HG02884 (cell line): ENCODE data around the gene C1orf21.

Source experiments
- ATAC-seq: cut with Tn5 transposase; IDR thresholded peaks from one replicate; pipeline ENCODE4 v1.9.1; 2021; ENCODE audit warnings: mild to moderate bottlenecking, moderate library complexity; ENCODE audit not compliant: unreplicated experiment

Gene C1orf21

GRCh38 chr1:184442260-184442659 lies 55.4 kb downstream of the C1orf21 start:
- no peak for ATAC-seq

DNA sequence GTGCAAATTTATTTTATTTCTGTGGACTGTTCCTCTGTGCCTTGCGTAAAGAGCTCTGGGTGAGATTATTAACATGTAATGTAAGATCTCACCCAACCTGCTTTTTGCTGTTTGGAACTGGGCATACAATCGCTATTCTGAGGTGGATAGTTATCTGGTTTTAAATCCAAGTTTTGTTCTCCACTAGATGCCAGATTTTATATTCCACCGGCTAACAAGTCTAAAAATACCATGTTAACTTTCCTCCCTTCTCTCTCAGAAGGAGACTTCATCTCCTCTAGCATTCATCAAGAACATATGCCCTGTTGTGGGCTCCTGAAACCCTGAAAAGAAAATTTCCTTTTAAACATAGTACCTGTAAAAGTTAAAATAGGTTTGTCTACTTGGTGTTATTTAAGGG lies 56.4 kb downstream of the C1orf21 start:
- no peak for ATAC-seq

DNA sequence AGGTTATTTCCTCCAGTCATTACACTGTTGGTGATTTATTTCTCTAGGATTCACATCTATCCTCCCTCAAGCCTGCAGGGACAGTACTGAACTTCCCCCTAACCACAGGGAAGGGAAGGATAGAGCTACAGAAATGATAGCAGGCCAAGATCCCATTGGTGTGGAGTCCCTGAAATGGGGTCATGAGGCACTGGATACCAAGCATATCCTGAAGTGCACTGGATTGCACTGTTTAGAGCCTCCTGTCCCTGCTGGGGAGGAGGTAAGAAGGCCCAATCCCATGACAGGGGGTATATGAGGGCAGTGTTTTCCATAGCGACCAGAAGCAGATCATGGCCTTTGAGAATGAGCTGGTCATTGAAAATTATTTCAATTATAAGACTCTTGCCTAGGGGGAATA lies 56.8 kb downstream of the C1orf21 start:
- no peak for ATAC-seq

- no peak for ATAC-seq
Observed at GRCh38 chr1:184445997-184446396, 59.2 kb downstream of the C1orf21 start.

DNA sequence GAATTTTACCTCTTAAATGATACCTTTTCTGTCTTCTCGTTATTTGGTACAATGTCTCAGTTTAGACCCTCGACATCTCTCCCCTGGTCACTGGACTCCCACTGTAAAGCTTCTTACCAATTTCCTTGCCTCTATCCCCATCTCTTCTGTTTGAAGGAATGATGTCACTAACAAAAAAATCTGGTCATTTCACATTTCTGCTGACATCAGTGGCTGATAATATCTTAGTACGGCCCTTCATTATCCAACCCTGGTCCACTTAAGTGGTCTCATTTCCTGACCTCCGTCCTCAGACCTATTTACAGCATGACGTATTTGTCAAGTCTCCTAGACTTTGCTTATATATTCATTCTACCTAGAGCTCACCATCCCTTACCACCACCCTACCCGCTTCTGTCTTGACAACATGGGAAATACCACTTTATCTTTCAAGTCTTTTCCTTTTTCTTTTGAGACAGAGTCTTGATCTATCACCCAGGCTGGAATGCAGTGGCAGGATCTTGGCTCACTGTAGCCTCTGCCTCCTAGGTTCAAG lies 60.9 kb downstream of the C1orf21 start:
- no peak for ATAC-seq

- ATAC-seq, result no peak
Observed at GRCh38 chr1:184449916-184450315, 63.1 kb downstream of the C1orf21 start.

DNA sequence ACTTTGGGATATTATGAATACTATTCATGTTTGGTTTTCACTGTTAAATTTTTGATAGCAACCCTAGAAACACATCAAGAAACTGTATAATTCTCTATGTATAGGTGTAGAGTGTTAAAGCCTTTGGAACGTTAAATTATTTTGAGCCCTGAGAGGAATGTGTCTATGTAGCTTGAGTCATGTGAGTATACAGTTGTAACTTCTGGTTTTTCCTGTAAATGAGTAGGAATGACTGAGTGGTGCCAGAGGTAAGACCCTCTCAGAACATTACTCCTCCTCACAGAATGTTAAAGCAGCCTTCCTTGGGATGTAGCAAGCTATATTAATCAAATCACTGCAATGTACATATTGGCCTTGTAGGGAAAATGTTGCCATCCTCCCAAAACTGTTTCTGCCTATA lies 69.0 kb downstream of the C1orf21 start:
- ATAC-seq, result no peak

DNA sequence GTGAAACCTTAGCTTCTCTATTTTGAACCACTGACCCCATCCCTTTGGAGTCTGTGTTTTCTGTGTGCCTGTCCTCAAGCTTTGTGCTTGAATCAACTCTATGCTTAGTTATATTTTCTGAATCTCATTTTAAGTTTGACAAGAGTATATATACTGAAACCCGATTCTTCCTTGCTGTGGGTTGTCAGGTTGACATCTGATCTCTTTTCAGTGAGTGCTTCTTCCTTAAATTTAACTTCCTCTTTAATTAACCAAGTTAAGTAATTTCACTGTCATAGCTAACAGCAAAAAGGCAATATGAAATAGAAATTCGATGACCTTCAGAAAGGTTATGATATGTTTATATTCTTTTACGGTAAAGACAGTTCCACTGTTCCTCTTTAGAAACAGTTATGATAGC lies 69.4 kb downstream of the C1orf21 start:
- ATAC-seq, result no peak

GRCh38 chr1:184457500-184457899 lies 70.7 kb downstream of the C1orf21 start:
- no peak for ATAC-seq

- ATAC-seq, result no peak
Observed at GRCh38 chr1:184461321-184461720, 74.5 kb downstream of the C1orf21 start.

DNA sequence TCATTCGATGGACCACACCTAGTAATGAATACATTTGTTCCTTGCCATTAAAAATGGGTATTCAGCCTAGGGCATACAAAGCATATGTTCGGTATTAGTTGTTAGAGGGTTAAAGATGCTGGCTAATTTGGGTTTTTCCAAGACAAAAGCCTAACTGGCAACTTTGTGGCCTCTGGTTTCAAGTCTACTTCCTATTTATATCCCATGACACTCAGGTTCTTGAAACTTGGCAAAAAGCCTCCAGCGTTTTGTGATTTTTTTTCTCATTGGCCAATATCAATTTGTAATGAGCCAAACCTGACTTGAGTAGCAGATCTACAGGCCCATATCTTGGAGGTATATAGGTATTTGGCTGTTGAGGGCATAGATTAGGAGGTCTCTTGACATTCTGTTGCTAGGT lies 75.3 kb downstream of the C1orf21 start:
- no peak for ATAC-seq

GRCh38 chr1:184462990-184463389 lies 76.2 kb downstream of the C1orf21 start:
- no peak for ATAC-seq

DNA sequence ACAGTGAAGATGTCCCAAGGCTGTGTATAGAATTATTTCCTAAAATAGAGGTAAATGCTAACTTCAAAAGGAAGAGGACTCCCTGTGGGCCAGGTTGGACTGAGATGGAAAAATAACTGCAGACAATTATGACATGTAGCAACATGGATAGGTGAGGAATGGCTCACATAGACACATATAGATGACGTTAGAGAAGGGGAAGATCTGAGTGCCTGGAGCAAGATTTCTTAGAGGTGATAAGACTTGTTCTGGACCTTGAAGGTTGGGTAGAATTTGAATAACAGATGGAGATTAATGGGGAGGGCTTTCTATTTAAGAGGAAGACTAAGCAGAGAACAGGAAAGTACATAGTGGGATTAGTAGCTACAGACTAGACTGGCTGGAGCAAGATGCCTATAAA lies 76.9 kb downstream of the C1orf21 start:
- ATAC-seq, result no peak

DNA sequence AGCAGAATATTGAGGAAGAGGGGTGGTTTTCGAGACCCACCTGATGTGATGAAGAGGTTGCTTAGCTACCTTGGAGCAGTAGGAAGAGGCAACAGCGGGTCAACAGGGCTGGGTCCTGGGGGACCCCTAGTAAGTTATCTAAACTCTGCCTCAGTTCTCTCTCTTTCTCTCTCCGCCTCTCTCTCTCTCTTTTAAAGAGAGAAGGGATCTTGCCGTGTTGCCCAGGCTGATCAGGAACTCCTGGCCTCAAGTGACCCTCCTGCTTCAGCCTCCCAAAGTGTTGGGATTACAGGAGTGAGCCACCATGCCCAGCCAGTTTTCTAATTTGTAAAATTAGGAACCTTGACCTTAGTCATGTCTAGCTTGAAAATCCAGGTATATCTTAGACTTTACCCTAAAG lies 77.9 kb downstream of the C1orf21 start:
- no peak for ATAC-seq

DNA sequence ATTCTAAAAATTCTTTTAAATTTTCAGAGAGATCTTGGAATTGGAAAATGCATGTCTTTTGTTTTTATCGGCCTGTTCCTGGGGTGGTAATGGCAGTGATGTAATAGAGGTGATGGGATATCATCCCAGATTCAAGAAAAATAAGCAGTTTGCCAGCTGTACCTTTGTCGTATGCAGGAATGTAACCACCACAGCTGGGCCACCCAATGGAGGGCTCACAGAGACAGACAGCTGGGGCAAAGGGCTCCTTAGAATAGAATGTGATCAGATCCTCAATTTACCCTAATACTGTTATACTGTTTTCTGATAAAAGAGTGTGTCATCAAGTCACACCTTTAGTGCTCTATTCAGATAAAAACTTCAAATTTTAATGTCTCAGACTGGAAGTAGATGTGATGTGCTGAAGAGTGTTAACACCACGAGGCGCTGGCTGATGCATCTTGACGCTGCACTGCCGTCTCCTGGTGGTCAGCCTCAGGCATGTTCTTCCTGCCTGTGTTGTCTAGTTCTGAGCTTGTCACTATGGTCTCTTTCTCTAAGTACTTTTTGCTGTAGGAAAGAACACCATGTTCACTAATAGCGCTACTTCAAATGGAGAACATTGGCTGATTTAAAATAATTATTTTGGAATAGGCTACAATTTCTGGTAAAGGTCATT lies 78.8 kb downstream of the C1orf21 start:
- no peak for ATAC-seq

GRCh38 chr1:184467295-184467694 lies 80.5 kb downstream of the C1orf21 start:
- no peak for ATAC-seq

DNA sequence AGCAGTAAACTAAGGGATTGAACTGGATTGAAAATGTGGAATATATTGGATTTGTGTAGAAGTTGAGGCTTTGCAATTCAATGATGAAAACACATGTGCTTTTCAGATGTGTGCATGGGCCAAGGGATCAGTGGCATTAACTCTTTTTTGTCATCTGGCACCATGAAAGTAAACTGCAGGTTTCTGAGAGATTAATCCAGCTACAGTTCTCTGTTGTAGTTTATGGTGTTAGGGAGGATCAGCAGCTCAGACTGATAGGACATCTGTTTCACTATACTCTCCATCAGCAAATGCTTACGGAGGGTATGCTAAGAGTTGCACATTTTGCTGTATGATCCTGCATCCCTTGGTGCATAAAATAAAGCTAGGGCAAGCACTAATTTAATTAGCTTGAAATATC lies 82.6 kb downstream of the C1orf21 start:
- no peak for ATAC-seq

DNA sequence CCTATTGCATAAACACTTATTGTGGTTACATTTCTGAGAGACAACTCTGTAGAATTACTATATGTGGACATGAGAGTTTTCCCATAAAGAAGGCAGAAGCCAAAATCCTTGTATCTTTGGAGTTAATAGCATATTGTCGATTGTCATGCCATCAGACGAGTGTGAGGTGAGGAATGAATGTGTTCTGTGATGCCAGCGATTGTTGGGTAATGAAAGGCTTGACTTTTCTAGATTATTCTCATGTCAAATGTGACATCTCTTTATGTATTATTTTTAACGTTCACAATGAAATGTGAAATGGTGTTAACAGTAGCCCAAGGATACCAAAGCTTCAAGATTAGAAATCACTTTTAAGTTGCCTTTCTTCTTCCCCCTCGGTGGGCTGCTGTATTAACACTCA lies 84.9 kb downstream of the C1orf21 start:
- ATAC-seq, result no peak

DNA sequence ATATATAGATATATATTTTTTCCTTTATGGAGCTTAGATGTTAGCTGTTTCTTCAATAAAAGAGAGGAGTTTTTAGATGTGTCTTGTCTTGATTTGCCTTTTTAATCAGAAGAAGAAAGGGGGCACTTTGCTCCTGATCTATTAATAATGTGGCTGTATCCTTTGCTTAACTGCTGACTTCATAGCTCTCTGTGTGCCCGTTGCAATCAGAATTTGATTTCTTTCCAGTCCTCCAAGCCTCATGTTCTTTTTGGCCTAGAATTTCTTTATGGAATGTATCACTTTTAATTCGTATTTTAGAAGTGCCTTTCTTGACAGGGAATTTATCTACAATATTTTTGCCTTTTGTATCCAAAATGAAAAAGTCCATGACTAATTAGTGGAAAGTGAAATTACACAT lies 85.3 kb downstream of the C1orf21 start:
- no peak for ATAC-seq

DNA sequence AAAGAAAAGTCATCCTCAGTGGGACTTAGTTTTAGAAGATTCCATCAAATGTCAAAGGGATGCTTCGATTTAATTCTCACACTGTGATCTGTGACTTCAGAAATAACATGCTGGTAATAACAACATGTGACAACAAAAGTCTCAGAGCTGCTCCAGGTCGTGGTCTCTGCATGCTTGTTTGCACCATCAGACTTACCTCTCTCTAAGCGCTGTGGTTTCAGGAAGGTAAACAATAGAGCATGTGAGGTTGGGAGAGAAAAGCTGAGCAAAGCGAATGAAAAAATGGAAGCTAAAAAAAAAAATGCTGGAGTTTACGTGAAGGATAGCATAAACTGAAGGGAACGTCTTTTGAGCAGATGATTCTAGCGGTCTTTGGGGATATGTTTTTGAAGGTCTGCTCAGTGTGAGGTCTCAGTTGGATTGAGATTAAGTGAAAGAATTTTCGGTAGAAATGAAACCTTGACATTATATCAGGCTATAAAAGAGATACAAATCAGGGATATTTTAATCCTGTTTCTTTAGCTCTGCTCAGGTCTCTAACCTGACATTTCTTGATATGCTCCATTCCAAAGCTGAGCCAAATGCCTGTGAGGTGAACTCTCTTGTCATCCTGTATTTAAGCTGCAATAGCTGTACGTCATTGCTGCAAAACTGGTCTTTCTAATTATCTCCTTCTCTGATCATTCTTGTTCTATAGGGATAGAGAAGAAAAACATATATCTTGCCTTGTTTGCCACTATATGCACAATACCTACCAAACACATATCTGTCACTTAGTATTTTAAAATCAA lies 86.5 kb downstream of the C1orf21 start:
- ATAC-seq, result no peak

DNA sequence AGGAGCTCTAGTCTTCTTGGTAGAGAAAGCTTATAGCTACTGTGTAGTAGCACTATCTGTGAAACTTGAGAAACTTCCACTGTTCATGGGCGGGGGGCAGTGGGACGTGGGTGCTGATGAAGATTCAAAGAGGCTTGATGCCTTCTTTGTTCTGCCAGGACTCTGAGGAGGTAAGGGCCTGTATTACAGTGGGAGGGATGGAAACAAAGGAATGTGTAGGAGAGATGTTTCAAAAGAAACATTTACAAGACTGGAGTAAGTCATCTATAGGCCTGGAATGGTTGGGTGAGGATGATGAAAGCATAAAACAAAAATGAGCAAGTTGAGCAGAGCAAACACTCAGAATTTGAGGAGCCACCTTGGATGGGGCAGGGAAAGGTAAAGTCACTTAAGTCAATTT lies 89.4 kb downstream of the C1orf21 start:
- no peak for ATAC-seq

DNA sequence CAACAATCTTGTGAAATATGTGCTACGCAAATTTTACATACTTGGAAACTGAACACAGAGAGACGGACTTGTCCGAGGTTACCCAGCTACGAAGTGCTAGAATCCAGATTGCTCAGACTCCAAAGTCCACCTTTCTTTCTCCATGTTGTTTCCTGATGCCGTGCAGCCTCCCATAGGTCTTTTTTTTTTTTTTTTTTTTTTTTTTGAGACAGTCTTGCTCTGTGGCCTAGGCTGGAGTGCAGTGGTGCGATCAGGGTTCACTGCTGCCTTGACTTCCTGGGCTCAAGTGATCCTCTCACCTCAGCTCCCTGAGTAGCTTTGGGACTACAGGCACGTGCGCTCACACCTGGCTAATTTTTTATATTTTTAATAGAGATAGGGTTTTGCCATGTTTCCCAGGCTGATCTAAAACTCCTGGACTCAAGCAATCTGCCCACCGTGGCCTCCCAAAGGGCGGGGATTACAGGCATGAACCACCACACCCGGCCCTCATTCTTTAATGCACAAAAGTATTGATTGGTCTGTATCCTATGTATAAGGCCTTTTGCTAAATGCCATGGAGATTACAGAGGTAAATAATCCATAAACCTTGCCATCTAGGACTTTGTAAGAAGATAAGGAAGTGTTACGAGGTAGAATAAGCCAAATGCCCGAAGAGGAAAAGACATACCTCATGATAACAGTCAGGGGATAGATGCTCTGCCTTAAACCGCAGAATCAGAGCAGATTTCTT lies 92.8 kb downstream of the C1orf21 start:
- ATAC-seq, result no peak
